HAP-1 (cell line): ENCODE measurements around the gene HIPK2.

Experiments used
- DNase-seq, 2 experiments: peaks; one replicate each; pipeline ENCODE4 v3.0.0-alpha.2; 2016 to 2020; ENCODE audit warnings: low spot score in 2 of 2
- H3K27me3 ChIP-seq: fragments of 250-450 bp; sonication (Bioruptor Pico); 2 replicates; pipeline ENCODE4 v1.5.1; 2020; ENCODE audit warnings: low read depth, mild to moderate bottlenecking, moderate library complexity
- H3K36me3 ChIP-seq: fragments of 250-450 bp; sonication (Bioruptor Pico); replicated peaks from 2 replicates; pipeline ENCODE4 v1.5.1; 2020; ENCODE audit warnings: mild to moderate bottlenecking
- H3K4me1 ChIP-seq: fragments of 250-450 bp; sonication (Bioruptor Pico); 2 replicates; pipeline ENCODE4 v1.5.1; 2020; ENCODE audit warnings: mild to moderate bottlenecking
- H3K4me3 ChIP-seq: fragments of 250-450 bp; sonication (Bioruptor Pico); 2 replicates; pipeline ENCODE4 v1.5.1; 2020; ENCODE audit warnings: mild to moderate bottlenecking, moderate library complexity
- H3K9me3 ChIP-seq: fragments of 250-450 bp; sonication (Bioruptor Pico); 2 replicates; pipeline ENCODE4 v1.5.1; 2020; ENCODE audit warnings: mild to moderate bottlenecking, moderate library complexity
- in situ Hi-C: fragments of 300-500 bp; cut with MboI; formaldehyde crosslinking; loops from 3 replicates; pipeline ENCODE4 v1.14.3; 2020; ENCODE audit warnings: low sequenced_read_pairs, inconsistent platforms, mixed read lengths

Gene HIPK2

GRCh38 chr7:139774376-139774775 lies 3.4 kb downstream of the HIPK2 start:
- no peaks in the 10 kb centered on the region for H3K9me3 ChIP-seq
- no peak for DNase-seq
- no peak overlapping the region for H3K4me3 ChIP-seq
- in situ Hi-C loops = loop anchor here (5.0 kb wide), 1 partner anchor 228 kb away; no protein-coding TSS in a partner anchor
- peaks cover 3% of the 10 kb centered on the region; the same call in 1 of the 2 replicates for H3K4me1 ChIP-seq
- H3K36me3 ChIP-seq = no peaks in the 10 kb centered on the region; the same call in 1 of the 2 replicates
- no peaks in the 10 kb centered on the region for H3K27me3 ChIP-seq

DNA sequence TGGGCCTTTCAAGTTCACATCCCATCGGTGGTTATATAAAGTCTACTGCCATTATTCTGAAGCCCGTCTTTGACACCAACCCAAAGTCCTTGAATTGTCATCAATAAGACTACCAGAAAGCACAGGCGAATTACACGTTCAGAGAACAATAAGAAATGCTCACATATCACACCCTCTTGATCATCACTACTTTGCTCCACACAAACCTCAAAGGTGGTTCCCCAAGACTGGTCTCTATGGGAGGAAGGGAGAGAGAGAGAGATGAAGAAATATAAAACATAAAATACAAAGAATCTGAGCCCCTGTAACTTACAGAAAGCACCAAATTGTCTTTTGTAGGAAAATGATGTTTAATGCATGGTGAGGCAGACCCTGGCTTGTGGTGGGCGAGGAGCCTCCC lies 4.4 kb downstream of the HIPK2 start:
- Histone ChIP-seq H3K4me3 (no peak overlapping the region), H3K4me1 (no peaks in the 10 kb centered on the region; the same call in 1 of the 2 replicates), H3K9me3 (no peaks in the 10 kb centered on the region), H3K27me3 (no peaks in the 10 kb centered on the region), H3K36me3 (no peaks in the 10 kb centered on the region; the same call in 1 of the 2 replicates)
- no peak for DNase-seq
- in situ Hi-C loops = loop anchor here (5.0 kb wide), 1 partner anchor 229 kb away; no protein-coding TSS in a partner anchor

GRCh38 chr7:139772873-139773272 lies 4.9 kb downstream of the HIPK2 start:
- in situ Hi-C loops = loop anchor here (5.0 kb wide), 1 partner anchor 229 kb away; no protein-coding TSS in a partner anchor
- H3K4me1 ChIP-seq = no peaks in the 10 kb centered on the region
- no peak overlapping the region for H3K4me3 ChIP-seq
- H3K36me3 ChIP-seq = no peaks in the 10 kb centered on the region; the same call in 1 of the 2 replicates
- DNase-seq = no peak
- no peaks in the 10 kb centered on the region for H3K9me3 ChIP-seq
- H3K27me3 ChIP-seq = no peaks in the 10 kb centered on the region

DNA sequence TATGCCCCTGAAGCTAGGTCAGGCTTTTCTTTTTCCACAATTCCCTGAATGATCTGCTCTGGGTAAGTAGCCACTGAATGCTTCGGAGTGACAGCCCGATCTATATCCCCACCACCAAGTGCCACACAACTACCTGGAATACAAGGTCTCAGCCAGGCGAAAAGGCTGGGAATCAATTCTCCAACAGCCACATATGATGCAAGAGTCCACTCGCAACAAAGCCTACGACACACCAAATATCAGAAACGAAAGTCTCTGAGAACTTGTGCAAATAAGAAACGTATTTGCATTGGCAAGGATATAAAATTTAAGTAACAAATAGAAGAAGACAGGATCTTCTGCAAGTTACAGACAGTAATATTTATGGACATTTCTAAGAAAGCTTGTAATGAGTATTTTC lies 5.7 kb downstream of the HIPK2 start:
- Histone ChIP-seq H3K4me3 (no peak overlapping the region), H3K4me1 (no peaks in the 10 kb centered on the region)
- in situ Hi-C loops = loop anchor here (5.0 kb wide), 1 partner anchor 230 kb away; no protein-coding TSS in a partner anchor

DNA sequence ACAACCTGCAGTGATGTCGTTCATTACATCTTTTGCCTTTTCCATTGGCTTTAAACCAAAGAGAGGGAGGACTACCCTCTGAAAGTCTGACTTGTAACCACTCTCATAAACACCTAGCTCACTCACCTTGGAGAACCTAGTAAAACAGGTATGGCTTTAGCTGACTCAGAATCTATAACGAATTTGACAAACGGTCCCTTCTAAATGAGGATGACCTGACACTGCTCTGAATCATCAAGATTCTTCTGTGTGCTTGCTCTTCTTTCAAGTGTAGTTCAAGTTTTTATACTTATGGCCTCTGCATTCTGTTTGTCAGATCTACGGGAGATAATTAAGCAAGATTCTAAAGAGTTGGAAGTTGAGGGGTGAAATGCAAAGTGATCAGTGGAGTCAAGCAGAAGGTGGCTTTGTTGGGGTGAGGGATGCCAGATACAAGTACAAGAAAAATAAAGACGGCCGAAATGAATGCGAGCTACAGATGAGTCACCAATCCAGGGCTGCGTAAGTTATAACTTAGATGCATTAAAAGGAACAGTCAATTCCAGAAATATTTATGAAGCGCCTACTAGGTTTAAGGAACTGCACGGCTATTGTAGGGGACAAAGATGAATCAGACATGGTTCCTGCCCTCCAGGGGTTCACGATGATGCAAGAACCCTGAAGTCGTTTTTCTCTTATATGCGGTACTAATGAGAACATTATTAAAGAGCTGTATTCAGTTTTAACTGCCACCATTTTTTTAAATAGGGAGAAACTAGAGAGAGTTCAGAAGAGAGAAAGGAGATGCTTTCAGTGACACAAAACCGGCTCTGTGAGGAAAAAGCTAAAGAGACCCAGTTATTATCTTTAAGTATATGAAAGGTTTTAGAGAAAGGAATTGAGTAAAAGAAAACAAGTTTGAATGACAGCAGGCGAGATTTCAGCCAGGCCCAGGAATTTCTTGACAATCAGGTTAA lies 6.5 kb downstream of the HIPK2 start:
- DNase-seq = no peak
- no peaks in the 10 kb centered on the region for H3K27me3 ChIP-seq
- no peak overlapping the region for H3K4me3 ChIP-seq
- H3K4me1 ChIP-seq = no peaks in the 10 kb centered on the region
- H3K9me3 ChIP-seq = no peaks in the 10 kb centered on the region
- in situ Hi-C loops = loop anchor here (5.0 kb wide), 1 partner anchor 231 kb away; no protein-coding TSS in a partner anchor
- no peaks in the 10 kb centered on the region; the same call in 1 of the 2 replicates for H3K36me3 ChIP-seq

More for the DNA sequence above, 5.7 kb downstream of the HIPK2 start:
- no peaks in the 10 kb centered on the region for H3K9me3 ChIP-seq
- no peaks in the 10 kb centered on the region; the same call in 1 of the 2 replicates for H3K36me3 ChIP-seq
- no peaks in the 10 kb centered on the region for H3K27me3 ChIP-seq
- DNase-seq = no peak

GRCh38 chr7:139769761-139770160 lies 8.0 kb downstream of the HIPK2 start:
- in situ Hi-C loops = loop anchor here (5.0 kb wide), 1 partner anchor 233 kb away; no protein-coding TSS in a partner anchor
- Histone ChIP-seq H3K36me3 (no peaks in the 10 kb centered on the region; the same call in 1 of the 2 replicates), H3K4me3 (no peak overlapping the region), H3K27me3 (no peaks in the 10 kb centered on the region), H3K4me1 (no peaks in the 10 kb centered on the region), H3K9me3 (no peaks in the 10 kb centered on the region)
- DNase-seq = no peak

GRCh38 chr7:139769066-139769465 lies 8.7 kb downstream of the HIPK2 start:
- in situ Hi-C loops = no loop called here
- Histone ChIP-seq H3K36me3 (no peaks in the 10 kb centered on the region; the same call in 1 of the 2 replicates), H3K4me3 (no peak overlapping the region)

DNA sequence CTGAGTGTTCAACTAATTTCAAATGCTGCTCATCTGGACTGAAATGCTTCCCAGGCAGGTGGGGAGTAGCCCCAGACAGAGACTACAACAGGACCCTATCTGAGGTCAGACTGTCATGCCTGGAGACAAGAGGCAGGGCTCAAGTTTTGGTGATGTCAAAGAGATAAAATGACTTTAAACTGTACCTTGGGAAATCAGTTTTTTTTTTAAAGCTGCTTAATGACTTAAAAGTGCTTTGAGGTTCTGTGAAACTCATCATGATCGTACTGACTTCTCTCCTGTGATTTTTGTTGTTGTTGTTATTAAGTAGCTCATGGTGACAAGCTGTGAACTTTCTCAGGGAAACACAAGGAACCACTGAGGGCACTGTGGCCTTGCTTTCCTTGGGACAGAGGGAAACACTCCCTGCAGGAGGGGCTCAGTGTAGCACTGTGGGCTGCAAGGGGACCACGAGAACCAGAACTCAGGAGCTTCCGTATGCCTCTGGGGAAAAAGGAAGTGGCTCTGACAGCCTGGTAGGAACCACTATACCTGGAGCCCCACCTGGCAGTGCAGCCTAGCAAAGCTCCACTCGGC lies 9.5 kb downstream of the HIPK2 start:
- in situ Hi-C loops = no loop called here
- no peak overlapping the region for H3K4me3 ChIP-seq
- DNase-seq = no peak
- no peaks in the 10 kb centered on the region for H3K9me3 ChIP-seq
- no peaks in the 10 kb centered on the region for H3K27me3 ChIP-seq
- no peaks in the 10 kb centered on the region for H3K4me1 ChIP-seq
- H3K36me3 ChIP-seq = no peaks in the 10 kb centered on the region; the same call in 1 of the 2 replicates

More at GRCh38 chr7:139769066-139769465, 8.7 kb downstream of the HIPK2 start:
- DNase-seq = no peak
- no peaks in the 10 kb centered on the region for H3K9me3 ChIP-seq
- no peaks in the 10 kb centered on the region for H3K4me1 ChIP-seq
- no peaks in the 10 kb centered on the region for H3K27me3 ChIP-seq

GRCh38 chr7:139767561-139767982 lies 10.2 kb downstream of the HIPK2 start:
- DNase-seq = no peak
- Histone ChIP-seq H3K4me3 (no peak overlapping the region), H3K9me3 (no peaks in the 10 kb centered on the region), H3K27me3 (no peaks in the 10 kb centered on the region), H3K4me1 (no peaks in the 10 kb centered on the region), H3K36me3 (no peaks in the 10 kb centered on the region; the same call in 1 of the 2 replicates)
- in situ Hi-C loops = no loop called here

GRCh38 chr7:139765143-139765542 lies 12.7 kb downstream of the HIPK2 start:
- H3K4me3 ChIP-seq = no peak overlapping the region
- no peaks in the 10 kb centered on the region for H3K4me1 ChIP-seq
- no peaks in the 10 kb centered on the region for H3K9me3 ChIP-seq
- H3K27me3 ChIP-seq = no peaks in the 10 kb centered on the region
- no peaks in the 10 kb centered on the region for H3K36me3 ChIP-seq
- in situ Hi-C loops = no loop called here
- no peak for DNase-seq

DNA sequence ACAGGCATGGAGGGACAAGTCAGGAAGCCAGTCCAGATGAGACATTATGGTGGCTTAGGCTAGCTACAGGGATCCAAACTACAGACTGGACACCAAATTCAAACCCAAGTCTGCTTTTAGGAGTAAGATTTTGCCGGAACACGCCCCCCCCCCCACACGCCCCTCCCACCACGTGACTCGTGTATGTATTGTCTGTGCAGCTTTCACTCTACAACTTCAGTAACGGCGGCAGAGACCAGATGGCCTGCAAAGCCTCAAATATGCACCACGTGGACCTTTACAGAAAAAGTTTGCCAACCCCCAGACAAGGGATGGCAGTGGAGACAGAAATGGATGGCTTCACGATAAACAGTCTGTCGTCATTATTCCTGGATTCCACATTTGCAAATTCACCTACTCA lies 14.5 kb downstream of the HIPK2 start:
- no peaks in the 10 kb centered on the region for H3K27me3 ChIP-seq
- no peaks in the 10 kb centered on the region for H3K36me3 ChIP-seq
- in situ Hi-C loops = no loop called here
- H3K9me3 ChIP-seq = no peaks in the 10 kb centered on the region
- no peak overlapping the region for H3K4me3 ChIP-seq
- no peaks in the 10 kb centered on the region for H3K4me1 ChIP-seq
- DNase-seq = no peak

- in situ Hi-C loops = no loop called here
- H3K4me3 ChIP-seq = no peak overlapping the region
- peaks cover 2% of the 10 kb centered on the region; the same call in 1 of the 2 replicates for H3K4me1 ChIP-seq
- H3K27me3 ChIP-seq = no peaks in the 10 kb centered on the region
- H3K9me3 ChIP-seq = no peaks in the 10 kb centered on the region
- no peaks in the 10 kb centered on the region for H3K36me3 ChIP-seq
- DNase-seq = no peak
Observed at GRCh38 chr7:139762886-139763285, 14.9 kb downstream of the HIPK2 start.

DNA sequence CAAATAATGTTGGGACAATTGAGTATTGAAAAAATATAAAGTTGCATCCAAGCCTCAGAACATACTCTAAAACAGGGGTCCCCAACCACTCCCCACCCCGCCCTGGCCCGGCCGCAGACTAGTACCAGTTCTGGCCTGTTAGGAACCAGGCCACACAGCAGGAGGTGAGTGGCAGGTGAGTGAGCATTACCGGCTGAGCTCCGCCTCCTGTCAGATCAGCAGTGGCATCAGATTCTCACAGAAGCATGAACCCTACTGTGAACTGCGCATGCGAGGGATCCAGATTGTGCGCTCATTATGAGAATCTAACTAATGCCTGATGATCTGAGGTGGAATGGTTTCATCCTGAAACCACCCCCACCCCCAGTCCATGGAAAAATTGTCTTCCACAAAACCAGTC lies 19.4 kb downstream of the HIPK2 start:
- peaks cover 3% of the 10 kb centered on the region; the same call in 1 of the 2 replicates for H3K4me1 ChIP-seq
- no peak for DNase-seq
- no peaks in the 10 kb centered on the region for H3K9me3 ChIP-seq
- no peak overlapping the region for H3K4me3 ChIP-seq
- in situ Hi-C loops = no loop called here
- no peaks in the 10 kb centered on the region for H3K27me3 ChIP-seq
- H3K36me3 ChIP-seq = no peaks in the 10 kb centered on the region
